Measurements from ENCODE around the gene SIRPA.

The SIRPA gene

DNA sequence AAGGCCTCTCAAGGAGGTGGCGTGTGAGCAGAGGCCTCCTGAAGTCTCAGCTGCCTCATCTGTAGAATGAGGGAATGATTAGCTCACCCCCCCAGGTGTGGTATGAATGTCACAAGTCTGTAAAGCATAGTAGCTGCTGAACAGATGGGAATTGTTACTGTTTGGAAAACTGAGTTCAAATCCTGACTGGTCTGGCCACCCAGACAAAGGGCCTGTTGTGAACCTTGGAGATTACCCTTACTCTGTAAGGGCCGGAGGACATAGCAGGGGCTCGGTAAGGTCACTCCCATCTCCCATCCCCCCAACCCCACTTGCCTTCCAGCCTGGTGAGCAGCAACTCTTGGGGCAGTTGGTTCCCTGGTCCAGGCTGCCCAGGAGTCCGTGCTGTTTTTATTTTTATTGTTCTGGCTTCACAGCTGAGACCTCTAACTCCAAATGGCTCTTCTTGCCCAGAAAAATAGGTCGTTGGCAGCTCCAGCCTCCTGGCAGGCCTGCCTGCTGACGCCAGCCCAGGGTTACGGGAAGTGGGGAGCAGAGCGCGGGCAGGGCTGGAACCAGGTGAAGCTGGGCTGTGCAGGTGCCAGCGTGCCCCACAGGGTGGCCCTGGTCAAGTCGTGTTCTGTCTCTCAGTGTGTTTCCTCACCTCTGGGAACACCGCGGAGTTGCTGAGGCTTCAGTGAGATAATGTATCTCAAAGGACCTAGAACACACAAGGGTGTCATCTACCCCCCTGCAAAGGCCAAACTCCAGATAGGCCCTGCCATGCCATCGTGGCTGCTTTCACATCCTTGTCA lies 4.5 kb upstream of the SIRPA start:
- DNase-seq = no peak

DNA sequence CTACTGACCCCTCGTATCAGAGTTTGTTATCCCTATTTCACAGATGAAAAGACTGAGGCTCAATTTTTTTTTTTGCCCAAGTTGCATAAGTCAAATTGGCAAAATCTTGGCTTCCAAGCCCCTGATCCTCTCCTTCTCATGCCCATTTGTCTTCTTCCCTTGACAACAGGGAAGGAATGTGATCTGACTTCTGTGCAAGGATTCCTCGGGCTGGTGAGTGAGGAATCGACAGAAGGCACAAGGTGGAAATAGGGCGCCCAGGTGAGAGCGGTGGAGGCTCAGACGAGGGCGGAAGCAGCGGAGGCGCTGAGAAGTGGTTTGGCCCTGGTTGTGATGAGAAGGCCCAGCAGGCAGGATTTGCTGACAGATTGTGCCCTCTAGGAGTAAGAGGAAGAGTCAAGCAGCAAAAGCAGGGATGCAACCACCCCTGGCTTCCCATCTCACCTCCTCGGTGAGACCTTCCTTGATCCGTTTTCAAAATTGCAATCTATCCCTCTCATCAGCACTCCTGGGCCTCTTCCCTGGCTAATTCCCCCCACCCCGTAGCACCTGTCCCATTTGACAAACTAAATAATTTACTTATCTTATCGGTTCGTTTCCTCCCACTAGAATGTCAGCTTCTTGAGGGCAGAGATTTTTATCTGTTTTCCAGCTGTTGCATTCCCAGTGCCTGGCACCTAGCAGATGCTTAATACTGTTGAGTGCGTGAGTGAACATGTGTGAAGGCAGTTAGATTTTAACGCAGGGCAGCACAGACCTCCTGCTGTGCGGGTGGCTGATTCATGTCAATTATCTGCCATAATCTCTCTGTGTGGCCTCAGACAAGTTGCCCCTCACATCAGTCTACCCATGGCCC lies 3.7 kb upstream of the SIRPA start:
- DNase-seq = no peak

DNA sequence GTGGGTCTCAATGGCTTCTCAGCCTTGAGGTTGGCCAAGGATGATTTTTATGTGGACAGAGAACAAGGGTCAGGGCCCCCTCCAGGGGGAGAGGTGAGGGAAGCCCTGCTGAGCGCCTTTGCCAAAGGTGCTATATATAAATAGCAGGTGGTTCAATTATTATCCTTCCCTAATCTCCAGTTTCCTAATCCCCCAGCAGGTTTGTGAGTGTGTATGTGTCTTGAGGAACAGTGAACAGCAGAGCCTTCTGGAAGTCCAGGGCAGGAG lies 3.2 kb upstream of the SIRPA start:
- no peak for DNase-seq

DNA sequence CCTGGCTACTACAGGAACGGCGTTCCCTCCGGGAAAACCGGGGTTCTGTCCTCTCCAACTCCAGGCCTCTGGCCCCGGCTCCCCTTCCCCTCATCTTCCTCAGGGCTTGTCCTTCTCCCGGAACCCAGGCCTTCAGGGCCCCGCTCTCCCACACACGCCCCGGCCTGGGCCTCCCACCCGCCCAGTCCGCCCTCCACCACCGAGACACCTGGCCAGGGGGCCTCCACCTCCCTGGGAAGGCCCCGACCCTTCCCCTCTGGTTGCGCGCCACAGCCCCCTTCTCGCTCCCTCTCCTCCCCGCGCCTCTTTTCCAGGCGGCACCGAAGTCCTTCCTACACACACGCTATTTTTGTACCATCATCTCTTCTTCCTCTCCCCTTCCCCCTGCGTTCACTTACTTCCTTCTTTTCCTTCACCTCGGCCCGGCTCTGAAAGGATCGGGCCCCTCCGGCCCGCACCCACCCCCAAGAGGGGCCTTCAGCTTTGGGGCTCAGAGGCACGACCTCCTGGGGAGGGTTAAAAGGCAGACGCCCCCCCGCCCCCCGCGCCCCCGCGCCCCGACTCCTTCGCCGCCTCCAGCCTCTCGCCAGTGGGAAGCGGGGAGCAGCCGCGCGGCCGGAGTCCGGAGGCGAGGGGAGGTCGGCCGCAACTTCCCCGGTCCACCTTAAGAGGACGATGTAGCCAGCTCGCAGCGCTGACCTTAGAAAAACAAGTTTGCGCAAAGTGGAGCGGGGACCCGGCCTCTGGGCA lies 1.3 kb upstream of the SIRPA start:
- DNase-seq = peak; percentile 64 to 72

DNA sequence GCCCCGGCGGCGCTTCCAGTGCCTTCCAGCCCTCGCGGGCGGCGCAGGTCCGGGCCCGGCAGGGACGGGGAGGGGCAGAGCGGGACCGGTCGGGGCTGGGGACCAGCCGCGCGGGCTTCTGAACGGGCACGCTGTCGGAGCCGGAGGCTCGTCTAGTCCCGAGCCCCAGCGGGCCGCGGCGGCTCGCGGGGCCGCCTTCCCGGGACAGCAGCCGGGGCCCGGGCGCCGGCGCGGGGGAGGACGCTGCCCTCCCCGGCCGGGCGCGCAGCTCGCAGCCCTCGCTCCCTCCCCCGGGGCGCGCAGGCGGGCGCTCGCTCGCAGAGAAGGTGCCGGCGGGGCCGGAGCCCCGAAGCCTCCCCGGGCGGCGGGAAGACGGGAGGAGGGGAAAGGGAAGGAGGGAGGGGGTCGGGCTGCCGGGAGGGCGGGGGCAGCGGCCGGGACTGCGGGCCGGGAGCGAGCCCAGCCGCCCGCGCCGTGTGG lies 696 bp upstream of the SIRPA start:
- DNase-seq = no peak

DNA sequence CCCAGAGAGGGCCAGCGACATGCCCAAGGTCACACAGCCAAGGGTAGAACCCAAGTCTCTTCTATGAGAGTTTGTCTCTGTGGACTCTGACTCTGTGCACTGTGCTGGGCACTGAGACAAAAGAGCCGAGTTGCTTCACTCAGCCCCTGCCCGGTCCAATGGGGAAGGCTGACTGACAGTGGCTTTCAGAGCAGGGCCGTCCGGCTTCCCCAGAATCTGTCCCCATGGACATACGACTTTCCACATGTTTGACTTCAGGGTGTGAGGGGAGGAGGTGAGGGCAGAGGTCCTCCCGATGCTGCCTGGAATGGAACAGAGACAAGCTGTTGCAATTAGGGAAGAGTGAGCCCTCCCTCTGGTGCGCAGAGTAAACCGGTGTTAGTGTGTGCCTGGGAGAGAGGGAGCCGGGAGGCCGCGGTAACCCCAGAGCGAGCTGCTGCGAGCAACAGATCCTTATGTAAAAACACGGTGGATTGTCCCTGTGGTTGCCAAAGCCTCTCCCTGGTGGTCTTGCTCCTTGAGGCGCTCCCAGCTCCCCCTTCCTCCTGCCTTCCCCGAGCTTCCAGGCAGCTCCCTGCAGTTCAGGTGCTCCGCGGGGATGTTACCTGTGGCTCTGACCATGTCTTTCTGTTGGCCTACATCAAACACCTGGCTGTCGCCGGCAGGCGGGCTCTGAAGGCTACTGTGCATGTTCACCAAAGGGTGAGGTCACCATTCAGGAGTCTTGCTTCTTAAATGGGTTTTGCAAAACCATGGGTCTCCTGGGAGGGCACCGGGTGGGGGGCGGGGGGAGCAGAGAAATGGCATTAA lies 672 bp downstream of the SIRPA start:
- DNase-seq = no peak

DNA sequence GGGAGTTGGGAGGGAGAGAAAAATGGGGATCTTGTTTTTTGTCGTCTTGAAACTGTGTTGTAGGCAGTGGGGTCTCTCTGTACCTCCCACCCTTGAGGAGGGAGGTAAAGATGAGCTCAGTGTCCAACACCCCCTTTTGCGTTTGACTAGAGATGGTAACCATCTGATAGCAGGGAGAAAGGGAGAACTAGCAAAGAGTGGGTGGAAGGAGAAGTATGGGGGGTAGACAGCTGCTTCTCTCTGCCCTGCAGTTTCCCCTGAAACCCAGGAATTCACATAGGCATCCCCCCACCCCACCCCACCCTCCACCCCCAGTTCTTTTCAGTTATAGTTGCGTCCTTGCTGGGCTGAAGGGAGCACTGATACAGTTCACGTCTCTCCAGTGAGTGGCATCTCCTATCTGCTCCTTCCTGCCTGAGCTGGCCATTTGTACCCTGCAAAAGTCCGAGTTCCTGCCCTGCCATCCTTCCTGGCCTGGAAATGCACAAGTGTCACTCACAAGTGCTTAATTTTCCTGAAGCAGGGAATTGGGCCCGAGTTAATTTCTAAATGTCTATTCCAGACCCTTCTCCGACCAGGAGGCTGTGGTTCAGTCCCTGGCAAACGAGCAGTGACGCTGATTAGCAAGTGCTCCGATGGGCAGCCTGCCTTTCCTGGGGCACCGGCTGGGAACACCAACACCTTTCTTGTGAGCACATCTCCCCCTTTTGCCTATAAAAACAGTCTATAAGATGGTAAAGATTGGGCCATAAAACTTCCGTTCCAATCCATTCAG lies 1.5 kb downstream of the SIRPA start:
- DNase-seq = no peak

DNA sequence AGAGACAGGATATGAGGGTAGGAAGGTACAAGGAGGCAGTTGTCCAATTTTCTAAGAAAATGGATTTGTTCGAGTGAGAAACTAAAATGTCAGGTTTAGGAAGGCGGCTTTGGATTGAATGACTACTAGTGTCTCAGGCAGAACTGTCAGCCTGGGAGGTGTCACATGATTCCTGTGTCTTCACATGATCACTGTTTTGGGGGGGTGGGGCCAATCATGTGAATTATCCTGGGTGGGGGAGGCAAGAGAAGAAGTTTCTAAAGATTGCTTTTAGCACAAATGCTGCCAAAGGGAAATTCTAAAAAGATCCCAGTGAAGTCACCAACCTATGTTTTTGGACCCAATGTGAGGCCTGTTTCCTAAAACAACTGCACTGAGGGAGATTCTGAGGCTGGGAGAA lies 2.3 kb downstream of the SIRPA start:
- DNase-seq = peak; percentile 20 to 24

DNA sequence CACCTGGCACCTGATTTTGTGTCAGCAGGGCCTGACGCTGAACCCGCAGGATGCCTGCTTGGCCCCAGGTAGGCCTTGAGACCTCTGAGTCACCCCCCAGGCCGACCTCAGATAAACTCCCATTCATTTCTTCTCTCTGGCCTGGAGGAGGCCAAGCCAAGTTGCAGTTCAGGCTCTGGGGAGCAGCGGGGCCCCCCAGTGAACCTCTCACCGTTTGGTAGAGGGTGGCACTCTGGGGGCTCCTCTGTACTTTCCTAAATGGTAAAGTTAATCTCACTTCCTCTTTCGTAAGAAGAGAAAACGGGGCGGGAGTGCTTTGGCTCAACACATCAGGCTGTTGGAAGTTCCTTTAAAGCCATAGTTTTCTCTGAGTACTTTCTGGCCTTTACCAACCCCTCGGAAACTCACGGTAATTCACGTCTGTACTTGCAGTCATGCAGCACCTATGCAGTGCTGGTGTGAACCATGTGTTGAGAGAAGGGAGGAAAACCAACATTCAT lies 2.8 kb downstream of the SIRPA start:
- peak; percentile 65 to 74 for DNase-seq

DNA sequence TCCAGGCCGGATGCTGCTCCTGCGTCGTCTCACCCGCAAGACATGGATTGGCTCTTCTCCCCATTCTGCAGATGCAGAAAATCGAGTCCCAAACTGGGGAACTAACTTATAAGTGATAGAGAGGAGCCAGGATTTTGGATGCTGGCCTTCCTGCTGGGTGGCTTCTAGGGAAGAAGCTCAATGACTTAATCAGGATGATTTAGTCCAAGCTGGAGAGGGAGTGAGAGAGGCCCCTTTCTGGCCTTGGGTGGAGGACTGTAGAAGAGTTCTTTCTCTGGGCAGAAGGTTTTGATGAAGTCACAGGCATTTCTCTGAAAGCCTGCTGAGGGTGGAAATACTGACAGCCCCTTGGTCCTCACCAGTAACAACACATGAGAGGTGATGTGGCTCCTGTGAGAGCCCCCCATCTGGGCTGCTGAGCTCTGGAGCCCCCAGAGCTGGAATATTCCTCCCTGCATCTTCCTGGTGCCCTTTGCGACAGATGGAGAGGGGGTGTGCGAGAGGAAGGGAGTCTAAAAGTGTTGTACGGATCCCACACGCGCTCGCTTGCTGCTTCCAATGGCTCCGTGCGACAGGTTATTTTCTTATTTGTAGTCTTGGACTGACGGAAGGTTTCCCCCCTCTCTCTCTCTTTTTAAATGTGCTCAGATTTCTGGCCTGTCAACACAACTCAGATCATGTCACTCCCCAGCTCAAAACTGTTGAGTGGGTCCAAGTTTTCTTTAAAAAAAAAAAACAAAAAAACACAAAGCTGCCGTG lies 3.5 kb downstream of the SIRPA start:
- DNase-seq = no peak

DNA sequence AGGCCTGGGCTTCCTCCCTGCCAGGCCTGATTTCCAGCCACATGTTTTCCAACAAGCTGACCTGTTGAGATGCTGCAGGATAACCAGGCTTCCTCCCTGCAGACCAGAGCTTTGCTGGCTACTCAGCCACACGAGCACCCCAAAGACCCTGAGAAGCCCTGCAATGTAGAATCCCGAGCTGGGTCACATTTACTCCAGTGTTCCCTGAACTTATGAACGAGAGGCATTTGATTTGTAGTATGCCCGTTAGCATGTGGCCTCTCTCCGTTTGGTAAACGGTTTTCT lies 4.0 kb downstream of the SIRPA start:
- no peak for DNase-seq

DNA sequence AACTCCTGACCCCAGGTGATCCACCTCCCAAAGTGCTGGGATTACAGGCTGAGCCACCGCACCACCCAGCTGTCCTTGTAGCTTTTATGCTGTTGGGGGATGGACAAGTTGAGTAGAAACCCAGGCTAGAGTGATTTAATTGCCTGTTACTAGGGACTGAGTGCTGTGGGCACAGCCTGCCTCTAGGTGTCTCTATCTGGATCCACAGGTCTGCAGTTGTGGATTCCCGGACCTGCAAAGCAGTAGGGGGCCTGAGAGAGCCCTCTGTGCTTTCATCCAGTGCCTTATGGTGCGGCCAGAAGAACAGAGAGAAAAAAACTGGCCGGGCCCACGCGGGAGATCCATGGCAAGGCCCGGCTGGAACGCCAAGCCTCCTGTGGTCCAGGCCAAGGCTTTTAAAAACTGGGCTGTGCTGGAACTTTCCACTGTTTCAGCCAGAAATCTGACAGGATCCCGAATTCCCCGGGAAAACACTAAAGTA lies 5.2 kb downstream of the SIRPA start:
- peak; percentile 34 to 54 for DNase-seq

DNA sequence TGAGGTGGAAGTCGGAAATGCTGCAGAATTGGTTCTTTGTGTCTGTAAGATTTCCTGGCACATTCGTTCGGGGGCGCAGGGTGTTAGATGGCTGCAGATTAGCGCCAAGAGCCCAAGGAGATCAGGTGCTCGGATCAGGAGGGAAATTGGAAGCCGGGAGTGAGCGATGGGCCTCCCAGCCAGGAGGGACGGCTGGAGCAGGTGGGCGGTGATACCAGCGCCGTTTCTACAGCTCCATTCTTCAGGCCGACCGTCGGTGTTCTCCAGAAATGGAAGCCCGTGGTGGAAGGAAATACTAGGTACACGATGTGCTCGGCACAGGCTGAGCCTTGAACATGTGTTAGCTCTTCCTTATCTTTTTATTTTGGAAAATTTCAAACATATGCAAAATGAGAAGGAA lies 6.5 kb downstream of the SIRPA start:
- no peak for DNase-seq

DNA sequence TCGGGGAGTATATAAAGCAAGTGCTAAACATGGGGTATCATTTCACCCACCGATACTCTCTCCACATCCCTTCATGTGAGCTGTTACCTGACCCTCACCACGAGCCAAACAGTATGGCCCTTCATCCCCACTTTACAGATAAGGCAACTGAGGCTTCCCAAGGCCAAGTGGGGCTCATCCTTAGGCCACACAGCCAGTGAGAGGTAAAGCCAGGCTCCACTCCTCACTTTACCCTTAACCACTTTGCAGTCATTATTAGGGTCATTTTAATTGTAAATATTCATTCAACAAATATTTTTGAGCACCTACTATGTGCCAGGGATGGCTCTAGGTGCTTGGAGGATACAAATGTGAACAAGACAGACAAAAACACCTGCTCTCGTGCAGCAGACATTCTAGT lies 7.0 kb downstream of the SIRPA start:
- DNase-seq = no peak

DNA sequence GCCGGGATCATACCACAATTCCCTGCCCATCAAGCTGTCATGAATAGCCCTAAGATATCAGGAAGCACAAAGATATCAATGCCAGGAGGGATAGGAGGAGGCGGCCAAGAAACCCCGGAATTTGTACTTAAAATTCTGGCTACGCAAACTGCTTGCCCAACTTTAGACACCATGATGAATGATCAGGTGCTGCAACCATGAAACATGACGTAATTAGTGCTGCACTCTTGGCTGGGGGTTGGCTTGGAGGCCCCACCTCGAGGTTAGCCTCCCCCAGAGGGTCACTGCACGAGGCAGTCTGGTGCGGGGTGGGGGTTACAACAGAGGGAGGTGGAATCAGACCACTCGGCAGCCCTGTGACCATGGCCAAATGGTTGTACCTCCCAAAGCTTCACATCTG lies 8.9 kb downstream of the SIRPA start:
- no peak for DNase-seq

DNA sequence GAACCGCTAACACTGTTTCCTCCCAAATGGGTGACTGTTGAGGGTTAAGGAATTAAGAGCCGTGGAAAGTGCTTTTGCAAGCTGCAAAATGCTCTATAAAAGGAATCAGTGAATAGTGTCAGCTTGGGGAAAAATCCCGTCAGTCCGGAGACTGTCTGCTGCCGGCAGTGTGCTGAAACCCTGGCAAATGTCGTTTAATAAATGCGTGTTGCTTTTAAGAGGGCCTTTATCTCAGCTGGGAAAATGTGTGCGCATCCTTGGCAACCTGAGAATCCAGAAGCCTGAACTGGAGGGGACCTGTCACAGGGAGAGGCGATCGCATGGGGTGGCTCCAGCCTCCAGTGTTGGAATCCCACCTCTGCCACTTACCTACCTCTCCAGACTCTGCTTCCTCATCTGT lies 9.8 kb downstream of the SIRPA start:
- no peak for DNase-seq

DNA sequence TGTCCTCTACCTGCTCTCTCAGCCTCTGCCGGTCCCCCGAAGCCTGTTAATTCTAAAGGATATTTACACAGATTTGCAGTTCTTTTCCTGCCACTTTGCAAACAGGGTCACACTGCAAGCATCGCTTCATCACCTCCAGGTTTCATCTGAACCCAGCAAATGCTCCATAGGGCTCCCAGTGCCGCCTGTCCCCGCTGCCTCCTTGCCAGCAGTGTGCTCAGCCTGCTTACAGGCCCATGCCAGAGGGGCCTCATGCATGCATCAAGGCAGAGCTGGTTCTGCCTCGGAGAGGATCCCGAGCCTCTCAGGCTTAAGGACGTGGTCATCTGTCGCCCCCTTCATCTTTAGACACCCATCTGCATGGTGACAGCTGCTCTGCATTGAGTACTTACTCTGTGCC lies 10.5 kb downstream of the SIRPA start:
- no peak for DNase-seq

DNA sequence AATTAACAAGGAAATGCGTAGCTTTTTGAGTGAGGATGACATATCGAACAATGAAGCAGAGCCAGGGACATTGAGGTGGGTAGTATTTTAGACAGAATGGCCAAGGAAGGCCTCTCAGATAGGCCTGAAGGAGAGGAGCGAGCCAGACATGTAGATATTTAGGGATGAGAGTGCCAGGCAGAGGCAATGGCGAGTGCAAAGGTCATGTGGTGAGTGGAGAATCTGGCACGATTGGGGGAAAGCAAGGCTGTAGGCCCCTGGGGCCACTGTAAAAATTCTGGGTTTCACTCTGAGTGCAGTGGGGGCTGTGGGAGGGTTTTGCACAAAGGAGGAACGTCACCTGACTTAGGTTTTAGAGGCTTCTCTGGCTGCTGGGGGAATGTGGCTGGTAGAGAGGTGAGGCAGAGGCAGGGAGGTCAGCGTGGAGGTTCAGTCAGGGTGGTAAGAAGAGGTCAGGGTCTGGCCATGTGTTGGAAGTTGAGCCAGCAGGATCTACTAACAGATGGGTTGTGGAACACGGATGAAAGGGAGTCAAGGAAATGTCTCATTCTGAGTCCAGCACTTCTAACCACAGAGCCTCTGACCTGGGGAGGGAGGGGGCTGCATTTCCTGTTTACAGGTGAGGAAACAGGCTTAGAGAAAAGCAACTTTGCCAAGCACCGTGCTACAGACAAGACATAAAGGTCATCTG lies 11.3 kb downstream of the SIRPA start:
- no peak for DNase-seq

DNA sequence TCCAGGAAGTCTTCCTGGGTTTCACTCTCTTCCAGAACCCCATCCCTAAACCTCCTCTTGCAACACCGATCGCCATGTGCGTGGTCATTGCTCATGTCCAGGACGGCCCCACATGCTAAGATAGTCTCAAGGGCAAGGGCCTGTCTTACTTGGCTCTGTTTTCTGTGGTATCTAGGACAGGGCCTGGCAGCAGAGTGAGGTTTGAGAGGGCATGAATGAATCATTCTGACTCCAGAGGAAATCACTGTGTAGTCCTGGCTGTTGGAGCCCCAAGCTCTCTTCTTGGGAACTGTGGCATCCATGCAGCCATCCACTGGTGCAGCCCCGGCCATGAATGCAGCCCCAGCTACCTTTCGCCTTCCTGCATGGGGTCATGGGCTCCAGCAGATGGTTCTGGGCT lies 12.4 kb downstream of the SIRPA start:
- no peak for DNase-seq

DNA sequence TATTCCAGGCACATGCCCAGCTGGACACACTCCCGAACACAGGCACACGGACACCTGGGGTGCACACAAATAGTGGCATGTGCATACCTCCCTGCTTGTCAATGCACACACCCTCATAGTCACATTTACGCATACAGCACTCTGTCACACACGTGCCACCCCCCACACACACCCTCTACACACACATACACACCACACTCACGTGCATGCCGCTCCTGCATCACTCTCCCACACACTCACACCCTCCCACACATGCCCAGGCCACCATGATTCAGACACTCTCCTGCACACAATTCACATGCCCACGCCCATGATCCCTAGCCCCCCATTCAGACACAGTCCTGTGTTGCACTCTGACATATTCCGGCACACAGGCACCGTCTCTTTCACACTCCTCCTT lies 13.0 kb downstream of the SIRPA start:
- no peak for DNase-seq

DNA sequence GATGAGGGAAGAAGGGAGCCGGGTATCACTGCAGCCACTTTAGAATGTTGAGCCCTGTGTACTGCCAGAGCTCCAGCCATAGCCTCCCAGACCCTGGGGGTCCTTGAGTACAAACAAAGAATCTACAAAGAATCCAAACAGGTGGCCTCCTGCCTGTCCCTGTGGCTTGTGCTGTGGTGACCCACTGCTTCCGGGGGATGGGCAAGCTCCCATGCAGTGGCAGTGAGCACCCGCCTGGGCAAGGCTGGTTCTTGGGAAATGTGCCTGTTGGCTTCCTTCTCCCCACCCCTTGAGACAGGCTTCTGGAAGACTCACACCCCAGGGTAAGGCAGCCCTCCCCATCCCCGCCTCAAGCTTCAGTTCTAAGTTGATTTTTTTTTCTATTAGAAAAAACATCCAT lies 13.9 kb downstream of the SIRPA start:
- no peak for DNase-seq
